Mesendoderm (in vitro differentiated cells): ENCODE results near the gene HUS1.
"Not testable (repeated sequence)": the region's sequence is repeated elsewhere in the genome, so short reads cannot be mapped to it uniquely, and the experiment has no call there.

Experiments used
- DNase-seq: peaks from one replicate; pipeline ENCODE4 v3.0.0; 2013
- H2AK5ac ChIP-seq: 2 replicates; pipeline ENCODE4 v1.6.1; 2013; ENCODE audit warnings: low read length, inconsistent platforms
- H2BK120ac ChIP-seq: 2 replicates; pipeline ENCODE4 v1.6.1; 2013; ENCODE audit warnings: low read depth, mild to moderate bottlenecking, low read length, moderate library complexity, mixed read lengths
- H2BK15ac ChIP-seq: replicated peaks from 2 replicates; pipeline ENCODE4 v1.6.1; 2013; ENCODE audit warnings: low read depth, mild to moderate bottlenecking, moderate library complexity
- H2BK5ac ChIP-seq: 2 replicates; pipeline ENCODE4 v1.6.1; 2013; ENCODE audit warnings: low read length, inconsistent platforms
- H3K18ac ChIP-seq: 2 replicates; pipeline ENCODE4 v1.6.1; 2013; ENCODE audit warnings: mild to moderate bottlenecking, low read length, mixed read lengths
- H3K23ac ChIP-seq: one replicate; pipeline ENCODE4 v1.6.1; 2013; ENCODE audit warnings: low read length
- H3K27ac ChIP-seq: 2 replicates; pipeline ENCODE4 v1.5.1; 2013; ENCODE audit warnings: low read depth, mild to moderate bottlenecking, inconsistent platforms, low read length, moderate library complexity
- H3K27me3 ChIP-seq: 2 replicates; pipeline ENCODE4 v1.6.1; 2013; ENCODE audit warnings: low read length, control low read depth, mild to moderate bottlenecking, inconsistent platforms; ENCODE audit not compliant: insufficient read depth, poor library complexity
- H3K36me3 ChIP-seq: 2 replicates; pipeline ENCODE4 v1.6.1; 2013; ENCODE audit warnings: low read length, inconsistent platforms; ENCODE audit not compliant: control insufficient read depth, insufficient read depth
- H3K4ac ChIP-seq: one replicate; pipeline ENCODE4 v1.6.1; 2013; ENCODE audit warnings: low read depth, mild to moderate bottlenecking, low read length, moderate library complexity
- H3K4me1 ChIP-seq: 2 replicates; pipeline ENCODE4 v1.6.1; 2013; ENCODE audit warnings: low read depth, low read length, inconsistent platforms; ENCODE audit not compliant: control insufficient read depth
- H3K4me2 ChIP-seq: 2 replicates; pipeline ENCODE4 v1.6.1; 2013; ENCODE audit warnings: low read length
- H3K4me3 ChIP-seq: 2 replicates; pipeline ENCODE4 v1.5.1; 2013; ENCODE audit warnings: mild to moderate bottlenecking, low read length
- H3K56ac ChIP-seq: one replicate; pipeline ENCODE4 v1.6.1; 2013; ENCODE audit warnings: low read length
- H3K79me1 ChIP-seq: 2 replicates; pipeline ENCODE4 v1.6.1; 2013; ENCODE audit warnings: low read length, inconsistent platforms
- H3K79me2 ChIP-seq: 2 replicates; pipeline ENCODE4 v1.6.1; 2013; ENCODE audit warnings: mild to moderate bottlenecking, low read length; ENCODE audit not compliant: control insufficient read depth, insufficient read depth
- H3K9ac ChIP-seq: 2 replicates; pipeline ENCODE4 v1.6.1; 2013; ENCODE audit warnings: low read length, inconsistent platforms
- H4K5ac ChIP-seq: one replicate; pipeline ENCODE4 v1.6.1; 2013; ENCODE audit warnings: low read length
- H4K8ac ChIP-seq: one replicate; pipeline ENCODE4 v1.6.1; 2013; ENCODE audit warnings: low read depth, mild to moderate bottlenecking, control low read depth, low read length, moderate library complexity
- WGBS: extraction: QIAGEN DNeasy Blood & Tissue Kit; methylation state at CpG from one replicate; pipeline ENCODE4 v1.1.7; 2013; ENCODE audit warnings: low lambda C conversion rate, missing lambda C conversion rate; ENCODE audit not compliant: insufficient coverage; ENCODE audit errors: extremely low coverage; 5-methylcytosine and 5-hydroxymethylcytosine counted together

The HUS1 gene

GRCh38 chr7:48000164-48000563 is 20.7 kb upstream of the HUS1 start:
- not testable (repeated sequence) for H3K79me1 ChIP-seq, H3K18ac ChIP-seq, H3K23ac ChIP-seq, H3K79me2 ChIP-seq, H3K4ac ChIP-seq, DNase-seq, H3K56ac ChIP-seq, H3K4me3 ChIP-seq, H3K9ac ChIP-seq, H4K8ac ChIP-seq, H2BK5ac ChIP-seq, H2BK15ac ChIP-seq, H2AK5ac ChIP-seq, H3K36me3 ChIP-seq, H3K4me1 ChIP-seq, H2BK120ac ChIP-seq, H4K5ac ChIP-seq, H3K27ac ChIP-seq, H3K4me2 ChIP-seq, H3K27me3 ChIP-seq
- no CpG with 5 or more reads among the region's 13 CpGs for WGBS

GRCh38 chr7:47999413-47999812 is 20.0 kb upstream of the HUS1 start:
- H3K56ac ChIP-seq, result no peak overlapping the region

GRCh38 chr7:47992446-47992845 is 13.0 kb upstream of the HUS1 start:
- Histone ChIP-seq H3K79me2 (no peaks in the 10 kb centered on the region), H3K56ac (no peak overlapping the region), H2AK5ac (no peak overlapping the region), H3K4ac (no peak overlapping the region), H2BK15ac (no peak overlapping the region), H3K36me3 (no peaks in the 10 kb centered on the region), H3K4me1 (no peaks in the 10 kb centered on the region), H3K4me2 (no peak overlapping the region), H3K4me3 (no peak overlapping the region), H2BK5ac (no peak overlapping the region), H3K79me1 (no peaks in the 10 kb centered on the region), H3K18ac (no peak overlapping the region), H3K9ac (no peak overlapping the region), H4K5ac (no peak overlapping the region), H3K23ac (no peak overlapping the region), H3K27ac (no peak overlapping the region), H4K8ac (no peak overlapping the region), H3K27me3 (no peaks in the 10 kb centered on the region), H2BK120ac (no peak overlapping the region)
- WGBS, result 100% methylated on average over 1 of the region's 3 CpGs
- peak; percentile 26 for DNase-seq

More at GRCh38 chr7:47999413-47999812, 20.0 kb upstream of the HUS1 start:
- H2BK120ac ChIP-seq, result no peak overlapping the region
- H3K18ac ChIP-seq, result no peak overlapping the region
- no CpG with 5 or more reads among the region's 12 CpGs for WGBS
- H3K27me3 ChIP-seq, result no peaks in the 10 kb centered on the region
- no peak overlapping the region for H3K4me3 ChIP-seq
- no peaks in the 10 kb centered on the region for H3K79me1 ChIP-seq
- no peak overlapping the region for H3K23ac ChIP-seq
- no peak overlapping the region for H4K5ac ChIP-seq
- no peak overlapping the region for H2BK15ac ChIP-seq
- H2AK5ac ChIP-seq, result no peak overlapping the region
- H2BK5ac ChIP-seq, result no peak overlapping the region
- no peaks in the 10 kb centered on the region for H3K79me2 ChIP-seq
- no peak for DNase-seq
- no peak overlapping the region for H3K9ac ChIP-seq
- H3K4ac ChIP-seq, result no peak overlapping the region
- H3K4me2 ChIP-seq, result no peak overlapping the region
- no peak overlapping the region for H3K27ac ChIP-seq
- H3K4me1 ChIP-seq, result no peaks in the 10 kb centered on the region
- H4K8ac ChIP-seq, result no peak overlapping the region
- no peaks in the 10 kb centered on the region for H3K36me3 ChIP-seq

GRCh38 chr7:47991741-47992311 is 12.4 kb upstream of the HUS1 start:
- peak overlapping the region; percentile 56 for H3K4me2 ChIP-seq
- H3K79me2 ChIP-seq, result no peaks in the 10 kb centered on the region
- H3K56ac ChIP-seq, result peak overlapping the region; percentile 90
- no peak overlapping the region for H3K4me3 ChIP-seq
- H3K4ac ChIP-seq, result no peak overlapping the region
- peak overlapping the region; percentile 64 for H3K27ac ChIP-seq
- no peak overlapping the region for H3K18ac ChIP-seq
- H4K5ac ChIP-seq, result no peak overlapping the region
- H2BK15ac ChIP-seq, result no peak overlapping the region
- no peak overlapping the region for H4K8ac ChIP-seq
- H2BK120ac ChIP-seq, result no peak overlapping the region
- H3K79me1 ChIP-seq, result no peaks in the 10 kb centered on the region
- DNase-seq, result peak; percentile 95
- no peaks in the 10 kb centered on the region for H3K27me3 ChIP-seq
- no peak overlapping the region for H2AK5ac ChIP-seq
- H3K9ac ChIP-seq, result peak overlapping the region; percentile 65
- peak overlapping the region; percentile 66 for H2BK5ac ChIP-seq
- no peak overlapping the region for H3K23ac ChIP-seq
- H3K4me1 ChIP-seq, result no peaks in the 10 kb centered on the region
- no CpG with 5 or more reads among the region's 26 CpGs for WGBS
- H3K36me3 ChIP-seq, result no peaks in the 10 kb centered on the region

GRCh38 chr7:47991270-47991669 is 11.9 kb upstream of the HUS1 start:
- no peak overlapping the region for H3K4me2 ChIP-seq
- no peak overlapping the region for H3K4me3 ChIP-seq
- H3K18ac ChIP-seq, result no peak overlapping the region
- H3K27me3 ChIP-seq, result no peaks in the 10 kb centered on the region
- no peak overlapping the region for H4K5ac ChIP-seq
- no peak overlapping the region for H2BK5ac ChIP-seq
- H3K79me2 ChIP-seq, result no peaks in the 10 kb centered on the region
- no peak overlapping the region for H2BK120ac ChIP-seq
- H2BK15ac ChIP-seq, result no peak overlapping the region
- H3K4me1 ChIP-seq, result no peaks in the 10 kb centered on the region
- no peaks in the 10 kb centered on the region for H3K36me3 ChIP-seq
- no peak overlapping the region for H2AK5ac ChIP-seq
- no peak for DNase-seq
- no CpG with 5 or more reads among the region's 1 CpG for WGBS
- no peak overlapping the region for H3K23ac ChIP-seq
- peak overlapping the region; percentile 65 for H3K9ac ChIP-seq
- peak overlapping the region; percentile 61 for H3K27ac ChIP-seq
- peak overlapping the region; percentile 89 for H3K56ac ChIP-seq
- H3K79me1 ChIP-seq, result no peaks in the 10 kb centered on the region
- H3K4ac ChIP-seq, result no peak overlapping the region
- H4K8ac ChIP-seq, result no peak overlapping the region

- no peak for DNase-seq
- Histone ChIP-seq H3K79me2 (no peaks in the 10 kb centered on the region), H3K4ac (no peak overlapping the region), H3K9ac (no peak overlapping the region), H4K8ac (no peak overlapping the region), H3K4me3 (no peak overlapping the region), H3K36me3 (no peaks in the 10 kb centered on the region), H2BK120ac (no peak overlapping the region), H2BK5ac (no peak overlapping the region), H2AK5ac (no peak overlapping the region), H3K56ac (no peak overlapping the region), H2BK15ac (no peak overlapping the region), H3K27me3 (no peaks in the 10 kb centered on the region), H3K27ac (no peak overlapping the region), H3K18ac (peak overlapping the region; percentile 75), H3K23ac (no peak overlapping the region), H4K5ac (no peak overlapping the region), H3K79me1 (no peaks in the 10 kb centered on the region), H3K4me1 (no peaks in the 10 kb centered on the region), H3K4me2 (no peak overlapping the region)
- WGBS, result no CpG with 5 or more reads among the region's 5 CpGs
Observed at GRCh38 chr7:47990592-47990991, 11.2 kb upstream of the HUS1 start.
